GM04504 (cell line): ENCODE measurements around the gene DNPH1.

Experiments used
- DNase-seq: peaks from one replicate; pipeline ENCODE4 v3.0.0-alpha.2; 2012; ENCODE audit warnings: low read depth

Gene DNPH1

GRCh38 chr6:43243664-43244321 lies 14.5 kb upstream of the DNPH1 start:
- no peak for DNase-seq

DNA sequence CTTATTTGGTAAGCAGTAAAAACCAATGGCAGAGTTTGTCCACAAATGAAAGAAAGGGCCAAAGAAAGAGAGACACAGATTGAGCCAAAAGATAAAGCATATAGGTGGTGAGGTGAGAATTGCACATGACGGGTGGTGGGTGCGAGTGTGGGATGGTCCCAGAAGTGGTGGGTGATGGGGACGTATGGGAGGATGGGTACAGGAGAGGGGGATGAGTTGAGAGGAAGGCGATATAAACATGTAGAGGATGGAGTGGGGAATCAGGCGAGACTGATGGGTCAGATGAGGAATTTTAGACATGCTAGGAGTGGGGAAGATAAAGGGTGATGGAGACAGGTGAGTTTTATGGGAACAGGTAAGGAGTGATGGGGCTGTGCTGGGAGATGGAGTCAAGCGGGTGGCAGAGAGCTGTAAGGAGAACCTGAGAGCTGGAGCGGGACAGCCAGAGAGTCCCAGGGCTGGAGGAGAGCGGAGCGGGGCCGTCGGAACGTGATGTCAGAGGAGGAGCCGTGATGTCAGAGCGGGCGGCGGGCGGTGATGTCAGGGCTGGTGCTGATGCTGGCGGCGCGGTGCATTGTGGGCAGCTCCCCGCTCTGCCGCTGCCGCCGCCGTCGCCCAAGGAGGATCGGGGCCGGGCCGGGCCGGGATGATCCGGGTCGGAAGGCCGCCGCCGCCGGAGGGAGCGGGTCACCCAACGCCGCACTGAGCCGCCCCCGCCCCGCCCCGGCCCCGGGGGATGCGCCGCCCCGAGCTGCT lies 13.8 kb upstream of the DNPH1 start, which contains the start of gene TTBK1:
Gene TTBK1, plus strand, starts transcription at position 574 of the 756 bp plus-strand sequence. CDS start 3,180 bp downstream, outside the sequence.
- no peak for DNase-seq

DNA sequence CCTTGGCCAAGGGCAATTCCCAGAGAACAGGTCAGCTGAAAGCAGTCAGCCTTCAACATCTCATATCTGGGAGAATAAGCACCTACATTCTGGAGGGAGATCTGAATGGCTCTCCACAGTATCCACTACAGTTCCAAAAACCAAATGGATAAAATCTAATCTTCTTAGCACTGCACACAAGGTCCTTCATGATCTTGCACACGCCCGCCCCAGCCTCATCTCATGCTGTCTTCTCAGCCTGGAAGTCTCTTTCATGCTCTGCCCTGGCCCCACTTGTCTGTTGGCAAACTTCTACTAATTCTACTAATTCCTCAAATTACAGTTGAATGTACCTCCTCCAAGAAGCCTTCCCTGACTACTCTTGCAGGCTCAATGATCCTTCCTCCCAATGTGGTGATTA lies 12.2 kb upstream of the DNPH1 start:
- DNase-seq = no peak

DNA sequence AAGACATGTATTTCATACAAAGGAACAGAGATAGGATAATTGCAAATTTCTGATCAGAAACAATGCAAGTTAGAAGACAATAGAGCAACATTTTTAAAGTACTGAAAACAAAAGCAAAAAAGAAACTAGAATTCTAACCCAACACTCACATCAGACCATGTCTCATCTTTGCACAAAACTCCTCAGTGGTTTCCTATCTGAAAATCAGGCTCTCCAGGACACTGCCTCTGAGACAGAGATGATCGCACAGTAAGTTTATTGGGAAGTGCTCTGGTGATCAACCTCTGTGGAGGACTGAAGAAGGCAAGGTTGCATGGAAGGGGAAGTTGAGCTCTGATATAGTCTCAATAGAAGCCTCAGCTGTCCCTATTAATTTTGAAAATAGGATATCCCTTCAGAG lies 11.7 kb upstream of the DNPH1 start:
- DNase-seq = no peak

DNA sequence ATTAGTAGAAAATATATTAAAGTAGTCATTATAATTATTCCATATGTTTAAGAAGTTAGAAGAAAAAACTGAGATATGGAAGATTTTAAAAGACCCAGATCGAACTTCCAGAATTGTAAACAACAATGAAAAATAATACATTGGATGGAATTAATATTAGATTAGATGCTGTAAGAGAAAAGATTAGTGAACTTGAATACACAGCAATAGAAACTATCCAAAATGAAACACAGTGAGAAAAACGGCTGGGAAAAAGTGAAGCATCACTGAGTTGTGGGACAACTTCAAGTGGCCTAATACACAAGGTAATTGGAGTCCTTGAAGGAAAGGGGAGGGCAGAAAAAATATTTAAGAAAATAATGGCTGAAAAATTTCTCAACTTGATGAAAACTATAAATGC lies 9.8 kb upstream of the DNPH1 start:
- no peak for DNase-seq

DNA sequence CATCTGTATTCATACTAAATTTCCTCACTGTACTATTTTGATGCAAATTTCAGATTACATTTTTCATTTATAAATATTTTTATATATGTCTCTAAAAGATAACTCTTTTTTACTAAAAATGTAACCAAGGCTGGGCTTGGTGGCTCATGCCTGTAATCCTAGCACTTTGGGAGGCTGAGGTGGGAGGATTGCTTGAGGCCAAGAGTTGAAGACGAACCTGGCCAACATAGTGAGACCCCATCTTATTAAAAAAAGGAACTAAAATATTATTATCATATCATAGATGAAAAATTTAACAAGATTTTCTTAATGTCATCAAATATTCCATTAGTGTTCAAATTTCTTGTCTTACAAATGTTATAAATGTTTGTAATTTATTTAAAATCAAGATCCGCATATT lies 6.6 kb upstream of the DNPH1 start:
- no peak for DNase-seq

DNA sequence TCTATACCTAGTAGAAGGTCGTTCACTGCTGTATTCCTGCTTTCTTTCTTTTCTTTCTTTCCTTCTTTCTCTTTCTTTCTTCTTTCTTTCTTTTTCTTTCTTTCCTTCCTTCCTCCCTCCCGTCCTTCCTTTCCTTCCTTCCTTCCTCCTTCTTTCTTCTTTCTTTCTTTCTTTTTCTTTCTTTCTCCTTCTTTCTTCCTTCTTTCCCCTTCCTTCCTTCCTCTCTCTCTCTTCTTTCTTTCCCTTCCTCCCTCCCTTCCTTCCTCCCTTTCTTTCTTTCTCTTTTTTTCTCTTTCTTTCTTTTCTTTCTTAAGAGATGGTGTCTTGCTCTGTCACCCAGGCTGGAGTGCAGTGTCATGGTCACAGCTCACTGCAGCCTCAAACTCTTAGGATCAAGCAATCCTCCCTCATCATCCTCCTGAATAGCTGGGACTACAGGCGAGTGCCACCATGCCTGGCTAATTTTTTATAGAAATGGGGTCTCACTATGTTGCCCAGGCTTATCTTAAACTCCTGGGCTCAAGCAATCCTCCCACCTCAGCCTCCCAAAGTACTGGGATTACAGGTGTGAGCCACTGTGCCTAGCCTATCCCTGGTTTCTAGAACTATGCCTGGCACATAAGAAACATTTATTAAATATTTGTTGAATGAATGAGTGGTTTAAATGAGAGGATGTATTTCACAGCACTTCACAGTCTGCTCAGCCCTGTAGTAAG lies 2.6 kb upstream of the DNPH1 start:
- no peak for DNase-seq

- DNase-seq = no peak
These were observed 1.8 kb upstream of the DNPH1 start for GRCh38 chr6:43231053-43231452.

- DNase-seq = no peak
These were observed 731 bp upstream of the DNPH1 start for GRCh38 chr6:43229803-43230620.

GRCh38 chr6:43226192-43226851 lies 3.0 kb downstream of the DNPH1 start:
- DNase-seq = no peak

- DNase-seq = no peak
These were observed 6.1 kb downstream of the DNPH1 start for GRCh38 chr6:43223175-43223574.

- no peak for DNase-seq
These were observed 6.7 kb downstream of the DNPH1 start for GRCh38 chr6:43222418-43223059.

DNA sequence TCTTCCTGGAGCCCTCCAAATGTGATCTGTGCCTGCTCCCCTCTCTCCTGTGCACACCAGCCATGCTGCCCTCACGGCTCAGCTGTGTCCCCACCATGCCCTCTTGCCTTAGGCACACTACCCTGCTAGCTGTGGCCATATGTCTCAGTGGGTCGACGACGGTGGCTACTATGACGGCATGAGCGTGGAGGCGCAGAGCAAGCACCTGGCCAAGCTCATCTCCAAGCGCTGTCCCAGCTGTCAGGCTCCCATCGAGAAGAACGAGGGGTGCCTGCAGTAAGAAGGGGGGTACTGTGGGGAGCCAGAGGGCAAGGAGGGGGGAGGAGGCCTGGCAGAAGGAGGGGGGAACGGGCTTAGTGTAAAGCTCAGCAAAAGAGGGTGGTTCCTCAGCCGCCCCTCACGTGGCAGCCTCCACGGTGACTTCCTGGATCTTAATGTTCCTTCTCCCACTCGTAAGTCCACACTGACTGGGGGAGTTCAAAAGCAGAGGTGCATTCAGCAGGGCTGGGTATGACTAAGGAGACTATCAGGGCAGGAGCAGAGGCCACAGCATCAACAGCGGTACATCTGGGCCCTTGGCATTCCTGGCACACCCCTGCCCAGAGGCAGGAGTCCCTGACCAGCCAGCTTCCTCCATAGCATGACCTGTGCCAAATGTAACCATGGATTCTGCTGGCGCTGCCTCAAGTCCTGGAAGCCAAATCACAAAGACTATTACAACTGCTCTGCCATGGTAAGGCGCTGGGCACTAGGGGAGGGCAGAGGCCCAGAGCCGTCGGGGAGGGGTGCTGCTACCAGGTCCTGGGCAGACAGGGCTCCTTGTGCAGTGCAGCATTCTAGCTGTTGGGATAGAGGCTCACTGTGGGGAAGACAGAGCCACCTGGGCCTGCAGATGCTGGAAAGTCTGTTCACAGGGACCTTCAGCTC lies 8.0 kb downstream of the DNPH1 start:
- DNase-seq = no peak

- DNase-seq = no peak
These were observed 8.8 kb downstream of the DNPH1 start for GRCh38 chr6:43220439-43220951.

- DNase-seq = no peak
These were observed 9.5 kb downstream of the DNPH1 start for GRCh38 chr6:43219814-43220213.

- no peak for DNase-seq
These were observed 10.2 kb downstream of the DNPH1 start for GRCh38 chr6:43219119-43219518.

DNA sequence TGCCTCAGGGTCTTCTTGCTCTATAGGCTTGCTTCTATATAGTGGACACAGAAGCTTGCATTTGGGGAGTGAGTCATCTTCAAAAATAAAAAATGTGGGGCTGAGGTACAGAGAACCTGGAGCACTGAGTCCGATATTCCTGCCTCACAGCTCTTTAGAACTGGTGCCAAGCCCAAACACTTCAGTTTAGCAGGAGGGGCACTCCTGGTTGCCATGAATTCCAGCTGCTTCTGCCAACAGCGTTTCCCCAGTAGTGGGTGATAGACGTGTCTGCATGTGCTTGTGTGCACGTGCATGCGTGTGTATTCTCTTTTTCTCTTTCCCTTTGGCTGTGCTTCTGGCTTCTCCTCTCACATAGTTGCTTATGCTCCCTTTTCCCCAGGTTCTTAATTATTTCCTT lies 11.9 kb downstream of the DNPH1 start:
- DNase-seq = no peak

DNA sequence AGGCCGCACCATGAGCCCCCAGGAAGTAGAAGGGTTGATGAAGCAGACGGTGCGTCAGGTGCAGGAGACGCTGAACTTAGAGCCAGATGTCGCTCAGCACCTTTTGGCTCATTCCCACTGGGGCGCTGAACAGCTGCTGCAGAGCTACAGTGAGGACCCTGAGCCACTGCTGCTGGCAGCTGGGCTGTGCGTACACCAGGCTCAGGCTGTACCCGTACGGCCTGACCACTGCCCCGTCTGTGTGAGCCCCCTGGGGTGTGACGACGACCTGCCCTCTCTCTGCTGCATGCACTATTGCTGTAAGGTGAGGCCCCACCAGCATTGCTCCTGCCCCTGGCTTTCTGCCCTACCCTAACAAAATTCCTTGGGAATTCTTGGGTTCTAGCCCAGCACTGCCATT lies 13.1 kb downstream of the DNPH1 start:
- DNase-seq = no peak

DNA sequence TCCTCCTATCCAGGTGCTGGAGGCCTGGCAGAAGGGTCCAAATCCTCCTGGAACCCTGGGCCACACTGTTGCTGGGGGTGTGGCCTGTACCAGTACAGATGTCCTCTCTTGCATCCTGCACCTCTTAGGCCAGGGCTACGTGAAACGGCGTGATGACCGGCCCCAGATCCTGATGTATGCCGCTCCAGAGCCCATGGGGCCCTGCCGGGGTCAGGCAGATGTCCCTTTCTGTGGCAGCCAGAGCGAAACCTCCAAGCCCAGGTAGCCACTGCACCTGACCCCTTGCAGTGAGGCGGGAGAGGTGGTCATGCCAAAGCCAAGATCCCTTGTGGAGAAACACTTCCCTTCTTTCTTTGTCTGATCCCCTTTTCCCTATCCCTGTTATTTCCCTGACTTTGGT lies 14.2 kb downstream of the DNPH1 start:
- no peak for DNase-seq

DNA sequence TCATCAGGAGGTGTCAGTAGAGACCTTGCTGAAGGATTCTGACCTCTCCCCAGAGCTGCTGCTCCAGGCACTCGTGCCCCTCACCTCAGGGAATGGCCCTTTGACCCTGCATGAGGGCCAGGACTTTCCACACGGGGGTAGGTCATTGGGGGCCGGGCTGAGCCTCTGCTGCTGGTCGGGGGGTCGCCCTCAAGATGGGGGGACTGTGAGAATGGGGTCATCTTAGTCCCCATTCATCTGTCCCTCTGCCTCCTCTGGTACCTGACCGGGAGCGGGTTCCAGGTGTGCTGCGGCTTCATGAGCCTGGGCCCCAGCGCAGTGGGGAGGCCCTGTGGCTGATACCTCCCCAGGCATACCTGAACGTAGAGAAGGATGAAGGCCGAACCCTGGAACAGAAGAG lies 15.8 kb downstream of the DNPH1 start:
- no peak for DNase-seq
